Esophagus muscularis mucosa (tissue), 4 donors: ENCODE data around the gene AATF. TPM values are rescaled to one million over a fixed set of nuclear protein-coding genes. Genes with fewer than 3 reads are reported as not detected.

Experiments
- DNase-seq: peaks from one replicate; pipeline ENCODE4 v3.0.0-alpha.2; 2017; ENCODE audit errors: extremely low spot score
- H3K27ac ChIP-seq, 4 donors: fragments of 200-600 bp; sonication (generic); replicated peaks in 1 of 4; 1 replicate in 3 of 4; 2 replicates in 1 of 4; pipeline ENCODE4 v1.5.1; 2016 to 2019; ENCODE audit warnings: mild to moderate bottlenecking in 1 of 4
- H3K27me3 ChIP-seq, 4 donors: fragments of 200-600 bp; sonication (generic); one replicate each; pipeline versions ENCODE4 v1.5.1 to v1.6.0; 2016 to 2019
- H3K36me3 ChIP-seq, 4 donors: fragments of 200-600 bp; sonication (generic); one replicate each; pipeline ENCODE4 v1.5.1; 2016 to 2019
- H3K4me1 ChIP-seq, 4 donors: fragments of 200-600 bp; sonication (generic); one replicate each; pipeline ENCODE4 v1.5.1; 2016 to 2019
- H3K4me3 ChIP-seq, 4 donors: fragments of 200-600 bp; sonication (generic); 1 replicate in 2 of 4; 2 replicates in 2 of 4; pipeline ENCODE4 v1.5.1; 2016 to 2019; ENCODE audit warnings: mild to moderate bottlenecking in 4 of 4, moderate library complexity in 1 of 4
- H3K9me3 ChIP-seq, 4 donors: fragments of 200-600 bp; sonication (generic); 1 replicate in 3 of 4; 2 replicates in 1 of 4; pipeline ENCODE4 v1.5.1; 2016 to 2019
- EP300 ChIP-seq: sonication (generic); formaldehyde crosslinking; IDR thresholded peaks from one replicate; pipeline ENCODE4 v1.6.1; 2017; ENCODE audit warnings: antibody characterized with exemption
- POLR2A ChIP-seq: fragments of 450-650 bp; IDR thresholded peaks from one replicate; pipeline ENCODE4 v1.6.1; 2017; ENCODE audit warnings: antibody characterized with exemption, moderate library complexity, mild to moderate bottlenecking, low read depth
- POLR2AphosphoS5 ChIP-seq, 2 donors: sonication (generic); formaldehyde crosslinking; IDR thresholded peaks; one replicate each; pipeline ENCODE4 v1.6.1; 2017; ENCODE audit warnings: antibody characterized with exemption in 2 of 2
- WGBS: methylation state at CpG from one replicate; pipeline ENCODE4 v1.1.5; 2018; 5-methylcytosine and 5-hydroxymethylcytosine counted together
- intact Hi-C: fragments of 100-400 bp; cut with DNase I; formaldehyde crosslinking; loops from one replicate; pipeline ENCODE4 v1.15.1; 2023
- total RNA-seq, 4 donors: library from RNA; depleted of rRNA; stranded (reverse); fragments of >200 nt; gene quantifications; one replicate each; pipeline versions ENCODE4 v1.1.0 to v1.2.1, GENCODE V29; 2016
- TF ChIP-seq, protein P1 (sequence below), 3 experiments: fragments of 200-600 bp in 2 of 3; fragments of 450-650 bp in 1 of 3; sonication (generic) in 2 of 3; IDR thresholded peaks; one replicate each; pipeline ENCODE4 v1.5.1; 2017 to 2019; ENCODE audit warnings: antibody characterized with exemption in 3 of 3, mild to moderate bottlenecking in 2 of 3, moderate library complexity in 1 of 3

AATF gene
- total RNA-seq, 4 donors from 2014 or later = 37.8 to 55.7 (median 45.3) TPM

DNA sequence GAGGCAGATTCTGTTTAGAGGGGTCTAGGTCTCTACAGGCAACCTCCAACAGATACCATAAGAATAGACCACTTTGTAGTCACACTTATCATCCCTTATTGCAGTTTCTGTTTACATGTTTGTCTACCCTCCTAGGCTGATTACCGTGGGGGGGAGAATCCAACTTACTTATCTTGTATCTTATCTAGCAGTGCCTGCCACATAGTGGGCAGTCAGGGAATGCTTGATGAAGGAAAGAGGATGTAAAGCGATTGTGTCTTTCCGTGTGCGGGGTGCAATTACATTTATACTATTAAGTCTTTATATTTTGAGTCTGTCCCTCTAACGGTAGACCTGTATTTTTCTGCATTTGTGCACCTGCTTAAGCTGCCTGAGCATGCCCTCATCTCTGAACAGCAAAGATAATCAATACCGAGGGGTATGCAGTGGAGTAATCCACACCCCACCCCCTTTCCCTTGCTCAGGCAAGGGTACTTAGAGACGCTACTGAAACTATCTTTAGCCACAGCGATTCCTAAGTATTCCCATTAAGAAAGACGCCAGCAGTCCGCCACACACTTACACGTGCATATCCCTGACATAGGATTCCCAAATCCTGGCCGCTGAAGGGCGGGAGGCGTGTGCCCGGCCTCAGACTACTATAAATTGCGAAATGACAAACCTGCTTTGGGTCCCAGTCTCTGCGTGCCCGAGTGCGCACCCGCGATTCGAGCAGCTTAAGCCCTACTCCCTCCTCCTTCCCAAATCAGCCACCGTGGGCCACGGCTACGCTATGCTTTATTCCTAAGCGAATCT is 635 bp upstream of the AATF start:
- peaks cover 19 to 39% (median 28%) of the 10 kb centered on the region in 4 donors for H3K4me1 ChIP-seq
- peaks cover 15 to 45% (median 39%) of the 10 kb centered on the region in 4 donors for H3K27me3 ChIP-seq
- DNase-seq = no peak
- 3% methylated on average over 22 of the region's 26 CpGs for WGBS
- H3K27ac ChIP-seq = peak overlapping the region; percentile 90 to 96 (median 94)
- TF ChIP-seq, protein P1, sequence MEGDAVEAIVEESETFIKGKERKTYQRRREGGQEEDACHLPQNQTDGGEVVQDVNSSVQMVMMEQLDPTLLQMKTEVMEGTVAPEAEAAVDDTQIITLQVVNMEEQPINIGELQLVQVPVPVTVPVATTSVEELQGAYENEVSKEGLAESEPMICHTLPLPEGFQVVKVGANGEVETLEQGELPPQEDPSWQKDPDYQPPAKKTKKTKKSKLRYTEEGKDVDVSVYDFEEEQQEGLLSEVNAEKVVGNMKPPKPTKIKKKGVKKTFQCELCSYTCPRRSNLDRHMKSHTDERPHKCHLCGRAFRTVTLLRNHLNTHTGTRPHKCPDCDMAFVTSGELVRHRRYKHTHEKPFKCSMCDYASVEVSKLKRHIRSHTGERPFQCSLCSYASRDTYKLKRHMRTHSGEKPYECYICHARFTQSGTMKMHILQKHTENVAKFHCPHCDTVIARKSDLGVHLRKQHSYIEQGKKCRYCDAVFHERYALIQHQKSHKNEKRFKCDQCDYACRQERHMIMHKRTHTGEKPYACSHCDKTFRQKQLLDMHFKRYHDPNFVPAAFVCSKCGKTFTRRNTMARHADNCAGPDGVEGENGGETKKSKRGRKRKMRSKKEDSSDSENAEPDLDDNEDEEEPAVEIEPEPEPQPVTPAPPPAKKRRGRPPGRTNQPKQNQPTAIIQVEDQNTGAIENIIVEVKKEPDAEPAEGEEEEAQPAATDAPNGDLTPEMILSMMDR (IDR thresholded peaks at IDR 0.05) = no peak
- TF ChIP-seq POLR2AphosphoS5 (IDR thresholded peaks at IDR 0.05) (no peak), POLR2A (no peak), EP300 (peak; percentile 38)
- peaks cover 2 to 20% (median 14%) of the 10 kb centered on the region in 4 donors for H3K36me3 ChIP-seq
- no peaks in the 10 kb centered on the region for H3K9me3 ChIP-seq
- intact Hi-C loops = no loop called here
- peak overlapping the region; percentile 81 to 95 (median 89) for H3K4me3 ChIP-seq

DNA sequence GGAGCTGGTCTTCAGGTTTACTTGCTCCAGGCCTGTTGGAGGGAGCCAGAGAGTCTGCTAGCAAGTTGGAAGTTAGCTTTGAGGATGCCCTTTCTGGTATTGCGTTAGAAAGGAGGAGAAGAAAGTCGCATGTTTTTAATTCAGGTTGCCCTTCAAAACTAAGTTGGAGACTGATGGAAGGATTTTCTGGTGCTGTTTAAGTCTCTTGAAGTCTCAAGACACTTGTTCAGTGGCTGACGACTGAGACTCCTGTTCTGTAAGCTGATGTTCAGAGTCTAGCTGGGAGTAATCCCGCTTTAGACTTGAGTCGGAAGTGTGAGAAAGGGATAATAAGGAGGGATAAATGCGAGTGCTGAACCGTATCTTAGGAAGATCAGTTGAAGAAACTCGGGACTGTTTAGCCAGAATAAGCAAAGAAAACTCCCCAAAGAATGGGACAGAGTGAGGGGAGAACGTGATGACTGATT is 740 bp downstream of the AATF start:
- TF ChIP-seq EP300 (no peak), POLR2AphosphoS5 (IDR thresholded peaks at IDR 0.05) (no peak), POLR2A (no peak)
- TF ChIP-seq, protein P1 (IDR thresholded peaks at IDR 0.05) = no peak
- 8% methylated on average over 9 of the region's 9 CpGs for WGBS
- peaks cover 19 to 36% (median 27%) of the 10 kb centered on the region in 4 donors for H3K4me1 ChIP-seq
- H3K27ac ChIP-seq = peak overlapping the region; percentile 90 to 96 (median 94)
- peaks cover 16 to 34% (median 27%) of the 10 kb centered on the region in 4 donors for H3K36me3 ChIP-seq
- peaks cover 13 to 32% (median 26%) of the 10 kb centered on the region in 4 donors for H3K27me3 ChIP-seq
- peak overlapping the region; percentile 81 to 95 (median 89) for H3K4me3 ChIP-seq
- intact Hi-C loops = no loop called here
- no peaks in the 10 kb centered on the region for H3K9me3 ChIP-seq
- no peak for DNase-seq

DNA sequence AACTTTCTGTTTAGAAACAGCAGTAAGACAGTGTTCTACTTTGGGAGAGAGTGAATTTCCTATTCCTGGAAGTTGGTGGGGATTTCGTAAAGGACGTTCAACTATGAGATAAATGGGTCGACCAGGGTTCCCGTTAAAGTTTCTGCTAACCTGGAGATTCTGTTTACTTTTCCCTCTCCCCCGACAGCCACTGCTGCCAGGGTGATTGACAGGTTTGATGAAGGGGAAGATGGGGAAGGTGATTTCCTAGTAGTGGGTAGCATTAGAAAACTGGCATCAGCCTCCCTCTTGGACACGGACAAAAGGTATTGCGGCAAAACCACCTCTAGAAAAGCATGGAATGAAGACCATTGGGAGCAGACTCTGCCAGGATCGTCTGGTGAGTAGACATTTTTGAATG is 1.3 kb downstream of the AATF start:
- H3K27ac ChIP-seq = peak overlapping the region in 2 of 4 donors; percentile 90 to 95
- TF ChIP-seq, protein P1 (IDR thresholded peaks at IDR 0.05) = no peak
- TF ChIP-seq POLR2AphosphoS5 (IDR thresholded peaks at IDR 0.05) (no peak), POLR2A (no peak), EP300 (no peak)
- intact Hi-C loops = no loop called here
- no peaks in the 10 kb centered on the region for H3K9me3 ChIP-seq
- peaks cover 19 to 36% (median 27%) of the 10 kb centered on the region in 4 donors for H3K4me1 ChIP-seq
- peaks cover 13 to 26% (median 21%) of the 10 kb centered on the region in 4 donors for H3K27me3 ChIP-seq
- H3K36me3 ChIP-seq = peaks cover 21 to 39% (median 32%) of the 10 kb centered on the region in 4 donors
- H3K4me3 ChIP-seq = peak overlapping the region; percentile 81 to 95 (median 89)
- DNase-seq = no peak
- 61% methylated on average over 8 of the region's 8 CpGs for WGBS

DNA sequence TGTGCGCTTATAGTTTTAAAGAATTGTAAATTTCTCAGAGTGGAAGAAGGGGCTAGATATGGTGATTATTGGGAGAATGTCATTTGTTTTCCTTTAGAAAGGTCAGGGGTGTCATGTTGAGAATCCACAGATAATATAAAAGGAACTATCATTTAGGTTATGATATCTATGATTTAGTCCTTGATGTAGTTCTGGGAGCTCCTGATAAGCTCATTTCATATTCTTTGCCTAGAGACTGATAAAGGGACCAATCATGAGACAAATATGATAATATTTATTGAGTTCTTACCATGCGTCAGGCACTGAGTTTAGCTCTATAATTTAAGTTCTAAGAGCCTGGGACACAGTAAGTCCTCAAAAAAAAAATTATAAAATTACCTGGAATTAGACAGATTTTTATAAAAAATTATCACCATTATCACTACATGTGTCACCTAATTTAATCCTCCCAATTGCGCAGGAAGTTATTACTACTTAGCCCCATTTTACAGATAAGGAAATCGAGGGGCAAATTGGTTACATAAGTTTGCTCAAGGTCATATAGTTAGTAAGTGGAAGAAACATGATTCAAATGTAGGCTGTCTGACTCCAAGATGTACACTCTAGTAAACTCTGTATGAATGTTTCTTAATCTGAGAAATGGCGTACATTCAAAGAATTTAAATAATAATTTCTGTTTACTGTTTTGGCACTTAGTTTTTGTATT is 2.5 kb downstream of the AATF start:
- H3K36me3 ChIP-seq = peaks cover 31 to 52% (median 44%) of the 10 kb centered on the region in 4 donors
- DNase-seq = no peak
- peaks cover 3 to 14% (median 9%) of the 10 kb centered on the region in 4 donors for H3K27me3 ChIP-seq
- H3K4me1 ChIP-seq = peaks cover 19 to 36% (median 27%) of the 10 kb centered on the region in 4 donors
- TF ChIP-seq POLR2AphosphoS5 (IDR thresholded peaks at IDR 0.05) = no peak
- TF ChIP-seq POLR2A = no peak
- no peak for TF ChIP-seq EP300
- TF ChIP-seq, protein P1 (IDR thresholded peaks at IDR 0.05) = no peak
- H3K27ac ChIP-seq = no peak overlapping the region
- no peak overlapping the region for H3K4me3 ChIP-seq
- H3K9me3 ChIP-seq = no peaks in the 10 kb centered on the region
- intact Hi-C loops = no loop called here
- 94% methylated on average over 5 of the region's 5 CpGs for whole genome bisulfite sequencing
